ENCODE results near the gene FKBP6.
"Not testable (repeated sequence)": the region's sequence is repeated elsewhere in the genome, so short reads cannot be mapped to it uniquely, and the experiment has no call there.

FKBP6 gene

DNA sequence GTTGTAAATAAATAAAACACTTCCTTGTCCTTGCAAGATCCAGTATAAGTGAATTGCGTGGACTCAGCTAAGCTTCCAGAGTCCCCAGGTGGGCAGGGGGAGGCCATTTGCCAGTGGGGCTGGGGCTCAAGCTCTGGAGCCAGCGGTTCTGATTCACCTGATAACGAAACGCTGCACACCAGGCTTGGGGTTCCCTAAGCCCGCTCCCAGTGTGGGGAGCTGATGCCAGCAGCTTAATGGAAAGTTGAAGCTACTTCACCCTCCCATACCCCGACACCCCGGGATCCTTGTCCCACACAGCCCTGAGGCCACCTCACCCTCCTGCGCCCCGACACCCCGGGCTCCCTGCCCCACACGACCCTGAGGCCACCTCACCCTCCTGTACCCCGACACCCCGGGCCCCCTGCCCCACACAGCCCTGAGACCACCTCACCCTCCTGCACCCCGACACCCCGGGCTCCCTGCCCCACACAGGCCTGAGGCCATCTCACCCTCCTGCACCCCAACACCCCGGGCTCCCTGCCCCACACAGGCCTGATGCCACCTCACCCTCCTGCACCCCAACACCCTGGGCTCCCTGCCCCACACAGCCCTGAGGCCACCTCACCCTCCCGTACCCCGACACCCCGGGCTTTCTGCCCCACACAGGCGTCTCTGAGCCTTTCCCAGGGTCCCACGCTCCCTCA, 30.8 kb downstream of the FKBP6 start:
- no peak for FAIRE-seq

DNA sequence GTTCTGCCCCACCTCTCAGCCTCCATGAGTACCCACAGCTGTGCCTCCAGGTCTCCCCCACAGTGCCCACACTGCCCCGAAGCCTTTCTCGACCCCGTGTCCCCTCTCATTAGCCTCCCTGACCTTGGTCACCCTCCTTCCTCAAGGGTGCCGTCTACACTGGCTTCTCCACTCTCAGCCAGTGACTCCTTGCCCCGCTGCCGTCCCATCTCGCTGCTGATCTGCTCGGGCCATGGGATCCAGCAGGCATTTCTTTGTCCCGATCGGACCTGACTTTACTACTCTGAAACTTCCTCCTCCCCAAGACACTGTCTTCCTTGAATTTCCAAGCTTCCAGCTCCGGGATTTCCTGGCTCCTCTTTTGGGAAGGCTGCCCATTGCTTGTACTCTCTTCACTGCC, 31.3 kb downstream of the FKBP6 start:
- no peak for FAIRE-seq

DNA sequence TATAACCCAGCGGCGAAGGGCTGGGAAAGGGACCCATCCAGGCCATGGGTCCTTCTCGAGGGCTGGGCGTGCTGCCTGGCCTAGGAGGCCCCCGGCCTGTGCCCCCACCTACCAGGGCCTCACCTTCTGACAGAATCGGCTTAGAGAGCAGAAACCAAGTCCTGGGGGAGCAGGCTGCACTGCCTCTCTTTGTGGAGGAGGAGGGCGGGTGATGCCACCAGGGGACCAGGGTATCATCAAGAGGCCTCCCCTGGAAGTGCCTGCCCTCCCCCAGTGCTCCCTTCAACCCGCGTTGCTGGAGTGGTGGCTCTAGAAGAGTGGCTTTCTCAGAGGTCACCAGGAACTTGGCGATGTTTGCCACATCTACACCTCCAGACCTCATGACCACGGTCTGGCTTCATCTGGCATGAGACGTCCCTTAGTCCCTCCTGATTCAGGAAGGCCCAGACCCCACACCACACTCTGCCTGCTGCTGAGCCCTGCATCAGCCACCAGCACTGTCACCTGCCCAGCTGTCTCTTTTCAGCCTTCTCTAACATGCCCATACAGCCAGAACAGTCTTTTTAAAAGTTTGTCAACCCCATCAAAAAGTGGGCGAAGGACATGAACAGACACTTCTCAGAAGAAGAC, 31.9 kb downstream of the FKBP6 start:
- no peak for FAIRE-seq

DNA sequence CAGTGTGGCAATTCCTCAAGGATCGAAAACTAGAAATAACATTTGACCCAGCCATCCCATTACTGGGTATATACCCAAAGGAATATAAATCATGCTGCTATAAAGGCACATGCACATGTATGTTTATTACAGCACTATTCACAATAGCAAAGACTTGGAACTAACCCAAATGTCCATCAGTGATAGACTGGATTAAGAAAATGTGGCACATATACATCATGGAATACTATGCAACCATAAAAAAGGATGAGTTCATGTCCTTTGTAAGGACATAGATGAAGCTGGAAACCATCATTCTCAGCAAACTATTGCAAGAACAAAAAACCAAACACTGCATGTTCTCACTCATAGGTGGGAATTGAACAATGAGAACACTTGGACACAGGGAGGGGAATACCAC, 32.6 kb downstream of the FKBP6 start:
- not testable (repeated sequence) for FAIRE-seq

DNA sequence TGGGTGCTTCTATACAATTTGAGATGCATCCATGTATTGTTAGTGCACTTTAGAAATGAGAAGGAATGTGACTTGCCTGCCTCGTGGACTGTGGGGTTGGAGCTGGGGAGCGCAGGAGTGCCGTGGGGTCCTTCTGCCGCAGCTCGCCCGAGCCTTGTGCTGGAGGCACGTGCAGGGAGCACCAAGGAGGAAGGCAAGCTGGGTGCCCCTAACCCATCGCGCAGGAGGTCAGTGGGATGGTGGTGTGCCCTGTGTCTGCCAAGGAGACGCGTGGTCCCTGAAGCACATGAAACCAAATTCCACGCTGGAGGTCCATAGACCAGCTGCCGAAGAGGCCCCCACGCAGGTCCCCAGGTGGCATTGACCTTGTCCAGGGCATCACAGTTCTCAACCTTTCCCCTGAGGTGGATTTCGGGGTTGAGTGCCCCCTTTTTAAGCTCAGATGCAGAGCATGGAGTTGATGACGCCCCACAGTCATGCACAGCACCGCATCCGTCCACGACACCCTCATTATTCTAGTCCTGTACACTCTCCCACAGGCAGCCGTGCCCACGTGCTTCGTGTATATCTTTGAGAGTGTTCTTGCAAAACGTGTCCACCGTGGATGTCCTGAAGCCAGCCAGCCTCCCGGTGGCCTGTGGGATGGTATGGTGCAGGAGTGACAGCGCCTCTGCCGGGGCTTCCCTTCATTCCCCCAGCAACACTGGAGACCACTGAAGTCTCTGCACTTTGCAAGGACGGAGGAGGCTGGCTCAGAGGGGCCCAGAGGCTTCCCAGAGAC, 35.5 kb downstream of the FKBP6 start:
- no peak for FAIRE-seq

DNA sequence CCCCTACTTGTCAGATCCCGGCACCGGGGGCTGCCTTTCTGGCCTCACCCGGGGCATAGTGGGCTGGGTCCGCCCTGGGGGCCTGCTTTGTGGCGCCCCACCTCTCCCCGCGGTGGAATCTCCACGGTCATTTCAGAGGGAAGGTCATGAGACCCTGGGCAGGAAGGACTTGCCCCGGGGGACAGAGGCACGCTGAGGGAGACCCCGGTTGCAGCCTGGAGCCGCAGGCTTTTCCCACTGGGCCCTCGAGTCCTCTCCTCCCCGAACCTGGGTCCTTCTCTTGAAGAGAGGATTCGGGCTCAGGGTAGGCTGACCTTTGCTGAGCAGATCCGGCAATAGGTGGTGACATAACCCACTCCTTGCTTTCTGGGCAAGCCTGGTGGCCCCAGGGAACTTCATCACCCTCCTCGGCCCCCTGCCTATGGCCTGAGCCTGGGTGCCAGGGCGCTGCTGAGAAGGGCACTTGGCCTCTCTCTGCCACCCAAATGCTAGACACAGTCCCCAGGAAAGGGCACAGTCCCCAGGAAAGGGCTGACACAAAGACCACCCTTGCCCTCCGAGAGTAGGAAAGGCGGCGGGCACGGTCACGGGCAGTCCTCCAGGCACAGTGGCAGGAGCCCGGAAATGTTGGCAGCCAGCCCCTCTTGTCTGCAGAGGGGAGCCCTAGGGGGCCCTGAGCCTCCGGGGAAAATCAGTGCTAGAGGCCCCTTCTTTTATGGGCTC, 36.2 kb downstream of the FKBP6 start:
- FAIRE-seq, result no peak

DNA sequence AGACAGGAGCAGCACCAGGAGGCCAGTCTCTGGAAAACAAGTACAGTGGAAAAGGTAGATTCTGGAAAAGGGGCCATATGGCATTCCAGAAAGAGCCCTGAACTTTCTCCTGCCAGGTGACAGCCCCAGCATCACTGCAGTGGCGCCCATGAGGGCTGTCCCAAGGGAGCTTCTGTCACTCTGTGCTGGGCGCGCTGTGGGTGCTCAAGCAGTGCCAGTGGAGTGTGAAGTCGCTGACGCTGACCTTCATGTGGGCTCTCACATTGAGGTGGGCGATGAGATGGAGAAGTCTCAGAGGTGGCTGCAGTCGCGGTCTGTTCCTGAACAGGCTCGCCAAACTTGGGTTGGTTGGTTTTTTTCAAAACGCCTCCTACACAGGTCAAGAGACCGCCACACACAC, 38.2 kb downstream of the FKBP6 start:
- no peak for FAIRE-seq

DNA sequence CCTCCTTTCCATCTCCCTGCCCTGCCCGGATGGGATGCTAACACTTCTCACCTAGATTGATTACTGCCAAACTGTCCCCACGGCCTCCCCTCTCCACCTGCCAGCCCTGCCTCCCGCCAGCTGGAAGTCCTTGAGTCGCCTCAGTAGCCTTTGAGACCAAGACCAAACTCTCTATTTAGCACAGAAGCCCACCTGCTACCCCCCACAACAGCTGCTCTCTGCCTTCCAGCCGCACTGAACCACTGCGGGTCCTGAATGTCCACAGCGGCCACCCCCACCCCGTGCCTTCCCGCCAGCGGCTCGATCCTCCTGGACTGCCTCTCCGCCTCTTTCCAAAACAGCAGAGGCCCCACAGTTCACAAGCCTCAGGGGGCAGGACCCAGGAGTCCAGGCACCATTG, 39.0 kb downstream of the FKBP6 start:
- FAIRE-seq, result no peak

DNA sequence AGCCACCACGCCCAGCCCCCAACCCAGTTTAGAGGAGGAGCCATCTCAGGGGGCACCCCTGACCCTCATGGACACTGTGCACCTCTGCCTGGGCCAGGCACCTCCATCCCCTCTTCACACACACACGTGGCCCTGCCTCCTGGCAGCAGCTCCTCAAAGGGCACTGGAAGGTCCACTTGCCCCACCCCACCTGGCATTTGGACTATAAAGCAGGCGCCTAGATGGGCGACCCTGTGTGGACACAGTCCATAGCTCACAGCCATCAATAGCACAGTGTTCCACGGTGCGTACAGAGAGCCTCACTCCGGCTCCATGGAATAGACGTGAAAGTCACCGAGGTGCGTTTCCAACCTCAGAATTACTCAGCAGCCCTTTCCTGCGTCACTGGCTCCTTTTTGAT, 41.0 kb downstream of the FKBP6 start:
- FAIRE-seq, result no peak

DNA sequence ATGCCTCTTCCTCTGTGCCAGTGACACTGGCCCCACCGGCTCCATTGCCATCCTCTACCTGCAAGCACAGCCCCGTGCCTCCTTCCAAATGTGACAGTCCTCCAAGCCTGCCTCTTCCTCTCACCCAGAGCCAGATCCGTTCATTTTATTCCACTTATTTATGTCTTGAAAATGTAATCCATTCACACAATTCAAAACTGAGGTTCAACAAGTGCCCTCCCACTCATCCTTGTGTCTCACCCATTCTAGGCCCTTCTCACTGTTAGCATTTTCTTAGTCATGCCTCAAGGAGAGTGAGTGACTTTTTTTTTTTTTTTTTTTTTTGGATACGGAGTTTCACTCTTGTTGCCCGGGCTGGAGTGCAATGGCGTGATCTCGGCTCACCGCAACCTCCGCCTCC, 41.7 kb downstream of the FKBP6 start:
- FAIRE-seq, result no peak

DNA sequence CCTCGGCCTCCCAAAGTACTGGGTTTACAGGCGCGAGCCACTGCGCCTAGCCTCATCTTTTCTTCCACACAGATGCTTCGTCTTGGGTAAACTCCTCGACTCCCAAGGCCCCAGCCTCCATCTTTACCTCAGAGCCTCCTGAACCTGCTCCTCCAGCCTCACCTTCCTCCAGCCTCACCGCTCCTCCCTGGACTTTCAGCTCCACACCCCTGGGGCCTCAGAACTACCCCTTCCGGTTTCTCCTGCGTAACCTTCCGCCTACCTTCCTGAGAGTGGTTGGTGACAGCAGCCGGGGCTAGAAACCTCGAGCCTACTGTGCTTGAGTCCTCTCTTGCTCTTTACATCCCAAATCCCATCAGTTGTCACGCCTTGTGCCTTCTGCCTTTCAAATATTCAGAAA, 45.8 kb downstream of the FKBP6 start:
- no peak for FAIRE-seq

DNA sequence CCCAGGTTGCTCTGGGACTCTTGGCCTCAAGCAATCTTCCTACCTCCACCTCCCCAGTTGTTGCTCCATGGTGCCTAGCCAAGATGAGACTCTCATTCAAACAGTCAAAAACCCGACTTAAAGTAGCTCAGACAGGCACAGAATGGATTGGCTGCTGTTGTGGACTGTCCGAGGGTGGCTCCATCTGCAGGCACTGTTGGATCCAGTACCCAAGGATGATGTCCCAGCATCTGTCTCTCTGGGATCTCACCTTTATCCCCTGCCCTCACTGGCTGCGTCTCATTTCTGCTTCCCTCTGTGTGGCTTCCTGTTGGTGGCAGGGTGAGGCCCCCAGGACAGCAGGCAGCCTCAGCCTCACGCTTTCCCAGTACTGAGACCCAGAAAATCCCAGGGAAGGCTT, 48.3 kb downstream of the FKBP6 start:
- FAIRE-seq, result not testable (repeated sequence)

DNA sequence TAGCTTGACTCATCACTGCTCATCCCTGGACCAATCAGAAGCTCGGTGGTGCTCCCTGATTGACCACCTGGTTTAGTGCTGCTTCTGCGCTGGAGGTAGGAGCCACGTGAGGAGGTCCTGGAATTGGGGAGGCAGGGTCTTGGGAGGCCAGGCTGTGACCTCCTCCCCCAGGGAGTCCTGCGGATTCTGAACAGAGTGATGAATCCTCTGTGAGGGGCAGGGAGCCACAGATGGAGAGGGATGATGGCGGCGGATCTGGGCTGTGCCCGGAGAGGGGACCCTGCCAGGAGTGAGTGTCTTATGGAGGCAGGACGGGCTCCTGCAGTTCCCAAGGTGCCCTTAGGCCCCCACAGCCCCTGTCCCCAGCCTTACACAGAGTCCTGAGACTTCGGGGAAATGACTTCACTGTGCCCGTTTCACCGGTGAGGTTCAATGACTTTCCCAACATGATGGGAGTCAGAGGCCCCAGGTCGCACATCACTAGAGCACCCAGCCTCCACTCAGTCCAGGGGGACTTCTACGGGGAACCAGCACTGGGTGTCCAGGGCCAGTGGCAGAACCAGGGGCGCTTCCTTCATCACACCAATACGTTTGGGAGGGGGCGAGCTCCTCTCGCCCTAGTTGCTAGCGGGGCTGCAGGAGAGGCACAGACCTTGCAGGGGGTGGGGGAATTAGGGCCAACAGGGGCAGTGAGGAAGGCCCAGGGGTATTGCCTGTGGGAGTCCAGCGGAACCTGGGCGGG, 48.9 kb downstream of the FKBP6 start:
- no peak for FAIRE-seq

DNA sequence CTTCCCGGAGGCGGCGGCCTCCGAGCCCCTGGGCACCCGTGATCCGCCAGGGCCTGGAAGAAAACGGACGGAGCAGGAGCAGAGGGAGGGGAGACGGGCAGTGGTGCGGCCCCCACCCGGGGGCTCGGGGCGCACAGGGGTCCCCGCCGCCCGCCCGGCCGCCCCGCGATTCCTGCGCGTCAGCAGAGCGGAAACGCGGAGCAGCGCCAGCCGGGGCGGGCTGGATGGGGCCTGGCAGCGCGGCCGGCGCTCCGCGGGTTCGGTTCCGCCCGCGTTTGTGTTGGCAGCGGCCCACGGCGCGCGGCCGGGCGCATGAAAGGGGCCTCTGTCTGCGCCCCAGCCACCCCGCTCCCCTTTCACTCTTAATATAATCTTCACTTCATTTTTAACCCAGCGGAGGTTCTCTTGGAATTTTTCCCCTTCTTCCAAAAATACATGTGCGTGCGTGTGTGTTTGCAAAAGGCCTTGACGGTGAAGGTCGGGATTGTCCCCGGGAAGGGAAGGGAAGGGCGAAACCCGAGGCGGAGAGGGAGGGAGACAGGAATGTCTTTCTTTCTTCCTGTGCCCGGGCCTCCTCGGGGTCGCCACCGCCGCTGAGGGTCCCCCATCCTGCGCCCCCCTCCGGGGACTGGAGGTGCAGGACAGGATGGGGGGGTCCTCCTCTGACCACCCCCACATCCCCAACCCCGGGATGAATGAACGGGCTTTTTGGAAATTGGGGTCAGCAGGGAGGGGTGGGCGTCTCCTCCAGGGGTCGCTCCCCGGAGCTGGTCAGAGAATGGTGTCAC, 49.6 kb downstream of the FKBP6 start:
- FAIRE-seq, result not testable (repeated sequence)

DNA sequence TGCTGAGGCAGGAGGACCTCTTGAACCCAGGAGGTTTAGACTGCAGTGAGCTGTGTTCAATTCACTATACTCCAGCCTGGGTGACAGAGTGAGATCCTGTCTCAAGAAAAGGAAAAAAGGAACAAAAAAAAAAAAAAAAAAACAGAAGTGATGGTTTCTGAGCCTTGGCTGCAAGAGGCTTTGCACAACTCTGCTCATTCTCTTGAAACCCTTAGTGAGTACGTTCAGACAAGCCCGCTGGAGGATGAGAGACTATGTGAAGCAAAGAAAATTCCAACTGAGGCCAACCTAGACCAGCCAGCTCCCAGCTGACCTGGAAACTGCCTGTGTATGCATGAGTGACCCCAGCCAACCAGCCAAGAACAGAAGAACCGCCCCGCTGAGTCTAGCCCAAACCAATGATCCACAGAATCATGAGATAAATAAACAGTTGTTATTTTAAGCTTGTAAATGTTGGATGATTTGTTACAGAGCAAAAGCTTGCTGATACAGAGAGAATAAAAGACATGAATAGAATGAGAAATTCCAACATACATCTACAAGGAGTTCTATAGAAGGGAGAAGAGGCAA, 55.1 kb downstream of the FKBP6 start:
- no peak for FAIRE-seq

DNA sequence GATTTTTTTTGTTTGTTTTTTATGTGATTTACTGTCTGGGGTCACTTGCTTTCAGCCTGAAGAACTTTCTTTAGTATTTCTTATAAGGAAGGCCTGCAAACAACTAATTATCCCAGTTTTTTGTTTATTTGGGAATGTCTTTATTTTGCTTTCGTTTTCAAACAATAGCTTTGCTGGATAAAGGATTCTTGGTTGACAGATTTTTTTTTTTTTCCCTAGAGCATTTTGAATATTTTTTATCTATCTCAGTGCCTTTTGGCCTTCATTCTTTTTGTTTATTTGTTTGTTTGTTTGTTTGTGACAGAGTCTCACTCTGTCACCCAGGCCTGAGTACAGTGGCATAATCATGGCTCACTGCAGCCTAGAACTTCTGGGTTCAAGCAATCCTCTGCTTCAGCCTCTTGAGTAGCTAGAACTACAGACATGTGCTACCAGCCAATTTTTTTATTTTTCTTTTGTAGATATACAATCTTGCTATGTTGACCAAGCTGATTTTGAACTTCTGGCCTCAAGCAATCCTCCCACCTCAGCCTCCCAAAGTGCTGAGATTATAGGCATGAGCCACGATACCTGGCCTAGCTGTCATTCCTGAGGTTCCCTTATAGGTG, 59.4 kb downstream of the FKBP6 start:
- no peak for FAIRE-seq

DNA sequence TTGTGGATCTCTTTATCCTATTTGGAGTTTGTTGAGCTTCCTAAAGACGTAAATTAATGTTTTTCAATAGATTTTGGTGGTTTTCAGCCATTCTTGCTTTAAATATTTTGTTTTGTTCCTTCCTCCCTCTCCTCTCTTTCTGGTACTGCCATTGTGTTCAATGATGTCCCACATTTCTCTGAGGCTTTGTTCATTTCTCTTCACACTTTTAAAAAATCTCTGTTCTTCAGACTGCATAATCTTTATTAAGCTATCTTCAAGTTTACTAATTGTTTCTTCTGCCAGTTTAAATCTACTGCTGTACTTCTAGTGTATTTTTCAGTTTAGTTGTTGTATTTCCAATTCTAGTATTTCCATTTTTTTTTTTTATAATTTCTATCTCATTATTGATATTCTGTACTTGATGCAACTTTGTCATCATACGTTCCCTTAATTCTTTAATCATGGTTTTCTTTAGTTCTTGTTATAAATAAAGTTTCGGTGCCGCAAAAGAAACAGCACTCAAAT, 60.0 kb downstream of the FKBP6 start:
- FAIRE-seq, result no peak

DNA sequence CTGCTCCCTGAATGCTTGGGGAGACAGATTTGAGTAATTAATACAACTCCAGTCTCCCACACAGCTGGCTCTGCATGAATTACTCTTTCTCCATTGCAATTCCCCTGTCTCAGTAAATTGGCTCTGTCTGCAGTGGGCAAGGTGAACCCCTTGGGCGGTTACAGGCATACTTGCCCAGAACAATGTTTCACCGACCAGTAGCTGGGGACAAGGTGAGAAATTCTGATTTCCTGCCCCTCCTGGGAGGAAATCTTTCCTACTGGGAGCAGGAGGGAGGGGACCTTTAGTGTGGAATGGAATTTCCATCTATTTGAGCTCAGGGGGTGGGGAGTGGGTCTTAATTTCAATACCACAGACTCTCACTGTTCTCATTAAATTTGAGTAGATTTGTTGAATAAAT, 63.4 kb downstream of the FKBP6 start:
- FAIRE-seq, result no peak

DNA sequence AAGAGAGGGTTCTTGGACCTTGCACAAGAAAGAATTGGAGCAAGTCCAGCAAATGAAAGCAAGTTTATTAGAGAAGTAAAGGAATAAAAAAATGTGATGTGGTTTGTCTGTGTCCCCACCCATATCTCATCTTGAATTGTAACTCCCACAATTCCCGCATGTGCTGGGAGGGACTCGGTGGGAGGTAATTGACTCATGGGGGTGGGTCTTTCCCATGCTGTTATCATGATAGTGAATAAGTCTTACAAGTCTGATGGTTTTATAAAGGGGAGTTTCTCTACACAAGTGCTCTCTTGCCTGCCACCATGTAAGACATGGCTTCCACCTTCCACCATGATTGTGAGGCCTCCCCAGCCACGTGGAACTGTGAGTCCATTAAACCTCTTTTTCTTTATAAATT, 66.5 kb downstream of the FKBP6 start:
- FAIRE-seq, result no peak

DNA sequence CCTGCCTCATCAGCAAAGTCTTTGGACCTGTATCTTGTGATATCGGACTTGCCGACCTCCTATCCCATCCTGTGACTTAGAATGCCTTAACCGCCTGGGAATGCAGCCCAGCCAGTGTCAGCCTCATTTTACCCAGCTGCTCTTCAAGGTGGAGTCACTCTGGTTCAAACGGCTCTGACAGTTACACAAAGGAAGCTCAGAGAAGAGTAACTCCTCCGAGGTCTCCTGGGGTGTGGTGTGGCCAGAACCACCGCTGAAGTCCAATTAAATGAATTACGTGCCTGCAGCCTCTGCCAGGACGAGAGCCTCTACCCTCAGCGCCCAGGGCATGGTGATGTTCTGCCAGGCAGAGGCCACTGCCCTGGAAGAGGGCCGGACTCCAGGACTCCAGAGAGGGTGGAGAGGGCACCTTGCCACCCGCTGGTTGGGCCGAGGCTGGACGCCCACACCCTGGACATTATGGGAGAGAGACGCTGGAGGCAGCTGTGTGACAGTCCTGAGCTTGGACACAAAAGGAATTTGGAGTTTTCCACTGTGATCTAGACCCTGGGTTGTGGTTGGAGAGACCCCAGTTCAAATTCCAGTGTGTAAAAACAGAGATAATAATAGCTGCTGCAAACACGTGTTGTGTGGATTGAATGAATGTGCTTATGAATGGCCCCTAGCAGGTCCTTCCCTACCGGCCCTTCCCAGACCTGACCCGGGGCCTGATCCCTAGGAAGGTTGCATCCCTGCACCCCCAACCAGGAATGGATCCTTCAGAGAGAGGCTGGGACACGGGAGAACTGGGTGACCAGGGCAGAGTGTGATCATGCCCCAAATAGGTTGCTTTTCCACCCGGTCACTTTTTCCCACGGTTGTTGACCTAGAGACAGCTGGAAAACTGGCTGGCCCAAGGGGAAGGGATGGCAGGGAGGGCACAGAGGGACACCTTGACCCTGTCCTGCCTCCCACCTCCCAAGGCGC, 67.9 kb downstream of the FKBP6 start:
- no peak for FAIRE-seq
